Body of pancreas (tissue), 4 donors: Measurements from ENCODE around the gene KRT23.

Experiments used
- CTCF ChIP-seq, 7 experiments: fragments of 450-650 bp in 4 of 7; fragments of 200-600 bp in 3 of 7; sonication (generic) in 3 of 7; IDR thresholded peaks; one replicate each; pipeline ENCODE4 v1.5.1; 2016 to 2019; ENCODE audit warnings: antibody characterized with exemption in 7 of 7
- POLR2A ChIP-seq, 3 donors: fragments of 450-650 bp; IDR thresholded peaks; one replicate each; pipeline ENCODE4 v1.6.1; 2016; ENCODE audit warnings: antibody characterized with exemption in 3 of 3, mild to moderate bottlenecking in 2 of 3

DNA sequence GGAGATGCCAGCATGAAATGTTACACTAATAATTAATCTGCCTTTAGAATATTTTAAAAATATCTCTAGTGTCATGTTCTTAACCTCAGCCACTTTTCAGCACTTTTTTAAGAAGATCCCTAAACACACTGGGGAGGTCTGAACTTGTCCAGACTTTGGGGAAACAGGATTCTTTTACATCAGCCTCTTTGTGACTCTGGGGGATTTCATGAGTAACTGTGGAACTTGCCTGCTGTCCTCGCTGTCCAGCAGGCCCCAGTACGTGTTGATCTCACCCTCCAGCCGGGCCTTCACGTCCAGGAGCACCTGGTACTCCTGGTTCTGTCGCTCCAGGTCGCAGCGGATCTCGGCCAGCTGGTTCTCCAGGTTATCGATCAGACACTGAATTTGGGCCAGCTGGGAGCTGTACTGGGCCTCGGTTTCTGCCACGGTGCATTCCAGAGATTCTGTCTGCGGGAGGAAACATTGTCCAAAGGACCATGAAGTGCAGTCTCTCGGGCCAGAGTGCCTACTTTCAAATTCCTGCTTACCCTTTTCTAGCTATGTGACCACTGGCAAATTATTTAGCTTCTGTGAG, 41.2 kb upstream of the KRT23 start:
- no peak for TF ChIP-seq CTCF (IDR thresholded peaks at IDR 0.05)
- TF ChIP-seq POLR2A (IDR thresholded peaks at IDR 0.05): no peak
